IPS-18c (cell line): ENCODE results near the gene GDPD5.

Experiments used
- H3K4me3 ChIP-seq: 2 replicates; pipeline ENCODE4 v1.7.0; 2013; ENCODE audit warnings: low read depth, mild to moderate bottlenecking, low read length, moderate library complexity; ENCODE audit not compliant: insufficient read depth
- H3K9me3 ChIP-seq: one replicate; pipeline ENCODE4 v1.6.1; 2013; ENCODE audit warnings: mild to moderate bottlenecking, low read length, moderate library complexity; ENCODE audit not compliant: control insufficient read depth, insufficient read depth

The GDPD5 gene

DNA sequence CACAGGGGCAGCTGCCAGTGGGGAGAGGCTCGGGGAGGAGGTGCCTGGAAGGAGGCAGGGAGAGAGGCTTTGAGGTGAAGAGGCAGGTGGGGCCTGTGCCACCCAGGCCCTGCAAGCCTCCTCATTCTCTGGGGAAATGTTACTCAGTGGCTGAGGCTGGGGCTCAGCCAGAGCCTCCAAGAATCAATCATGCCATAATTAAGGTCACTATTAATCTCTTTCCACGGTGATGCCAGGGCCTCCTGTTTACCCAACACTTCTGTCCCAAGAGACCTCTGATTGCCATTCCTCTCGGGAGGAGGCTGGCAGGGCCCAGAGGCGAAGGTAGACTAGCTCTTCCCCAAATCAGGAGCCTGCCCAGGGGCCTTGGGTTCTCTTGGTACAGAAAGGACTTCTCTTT lies 38.4 kb downstream of the GDPD5 start:
- H3K4me3 ChIP-seq, result no peak overlapping the region
- no peaks in the 10 kb centered on the region for H3K9me3 ChIP-seq

DNA sequence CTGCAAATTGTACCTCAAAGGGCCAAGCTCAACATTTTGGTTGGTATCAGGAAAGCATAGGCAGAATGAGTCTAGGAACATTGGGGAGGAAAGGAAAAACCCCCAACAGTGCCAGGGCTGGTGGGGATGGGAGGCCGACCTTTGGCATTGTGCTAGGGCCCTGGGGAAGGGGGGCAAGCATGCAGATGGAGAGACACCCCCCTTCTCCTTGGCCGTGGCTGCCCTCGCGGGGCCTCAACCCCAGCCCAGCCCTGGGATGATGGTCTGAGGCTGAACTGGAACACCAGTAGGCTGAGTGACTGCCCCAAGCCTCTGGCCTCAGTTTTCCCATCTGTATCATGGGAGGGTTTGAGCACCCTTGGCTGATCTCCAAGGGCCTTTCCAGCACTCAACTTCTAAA lies 40.0 kb downstream of the GDPD5 start:
- Histone ChIP-seq H3K9me3 (no peaks in the 10 kb centered on the region), H3K4me3 (no peak overlapping the region)

DNA sequence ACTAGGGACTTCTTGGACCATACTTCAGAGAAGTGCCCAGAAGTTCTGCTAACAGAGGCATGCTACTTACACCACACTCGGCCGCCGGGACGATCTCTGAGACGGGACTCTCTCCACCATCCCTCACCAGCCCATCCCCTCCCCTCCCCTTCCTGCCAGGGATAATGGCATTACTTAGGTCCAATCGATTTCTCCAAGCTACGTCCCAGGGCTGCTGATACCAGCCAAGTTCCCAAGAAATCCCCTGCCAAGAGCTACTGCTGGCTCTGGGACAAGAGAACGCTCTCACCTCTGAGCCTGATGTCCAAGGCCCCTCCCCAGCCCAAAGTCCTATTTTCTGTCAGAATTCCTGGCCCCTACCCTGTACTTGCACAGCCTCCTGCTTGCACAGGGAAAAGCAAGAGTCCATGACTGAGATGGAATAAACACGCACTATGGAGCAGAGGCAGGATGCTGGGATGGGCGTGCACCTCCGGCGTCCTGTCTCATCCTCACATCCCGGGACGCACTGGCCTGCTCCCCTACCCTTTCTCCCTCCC lies 42.7 kb downstream of the GDPD5 start:
- H3K9me3 ChIP-seq, result no peaks in the 10 kb centered on the region
- no peak overlapping the region for H3K4me3 ChIP-seq

DNA sequence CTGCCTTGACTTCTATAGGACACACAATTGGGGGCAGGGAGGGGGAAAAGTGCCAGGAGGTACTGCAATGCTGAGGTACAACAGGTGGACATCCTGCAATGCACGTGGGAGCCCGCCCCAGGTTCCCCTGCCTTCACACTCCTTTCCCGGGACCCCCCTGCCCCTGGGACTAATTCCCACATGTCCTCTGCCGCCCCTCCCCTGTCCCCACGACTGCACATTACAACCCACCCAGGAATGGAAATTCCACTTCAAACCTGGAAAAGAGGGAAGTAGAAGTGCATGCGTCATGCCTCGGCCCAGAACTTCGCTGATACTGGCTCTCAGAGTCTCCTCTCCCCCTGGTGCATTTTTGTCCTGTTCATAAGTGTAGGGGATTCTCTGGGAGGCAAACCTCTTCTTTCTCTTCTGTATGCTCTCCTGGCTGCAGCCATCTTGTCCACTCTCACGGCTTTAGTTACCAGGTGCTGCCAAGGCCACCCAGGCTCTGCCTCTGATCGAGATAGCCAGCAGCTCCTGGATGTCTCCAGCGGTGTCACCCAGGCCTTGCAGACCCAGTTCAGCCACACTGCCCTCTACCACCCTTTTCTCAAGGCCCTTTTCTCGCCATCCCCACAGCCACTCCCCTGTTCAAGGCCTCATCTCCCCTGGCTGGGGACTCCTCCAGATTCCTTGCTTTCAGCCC lies 43.7 kb downstream of the GDPD5 start:
- Histone ChIP-seq H3K4me3 (no peak overlapping the region), H3K9me3 (no peaks in the 10 kb centered on the region)

DNA sequence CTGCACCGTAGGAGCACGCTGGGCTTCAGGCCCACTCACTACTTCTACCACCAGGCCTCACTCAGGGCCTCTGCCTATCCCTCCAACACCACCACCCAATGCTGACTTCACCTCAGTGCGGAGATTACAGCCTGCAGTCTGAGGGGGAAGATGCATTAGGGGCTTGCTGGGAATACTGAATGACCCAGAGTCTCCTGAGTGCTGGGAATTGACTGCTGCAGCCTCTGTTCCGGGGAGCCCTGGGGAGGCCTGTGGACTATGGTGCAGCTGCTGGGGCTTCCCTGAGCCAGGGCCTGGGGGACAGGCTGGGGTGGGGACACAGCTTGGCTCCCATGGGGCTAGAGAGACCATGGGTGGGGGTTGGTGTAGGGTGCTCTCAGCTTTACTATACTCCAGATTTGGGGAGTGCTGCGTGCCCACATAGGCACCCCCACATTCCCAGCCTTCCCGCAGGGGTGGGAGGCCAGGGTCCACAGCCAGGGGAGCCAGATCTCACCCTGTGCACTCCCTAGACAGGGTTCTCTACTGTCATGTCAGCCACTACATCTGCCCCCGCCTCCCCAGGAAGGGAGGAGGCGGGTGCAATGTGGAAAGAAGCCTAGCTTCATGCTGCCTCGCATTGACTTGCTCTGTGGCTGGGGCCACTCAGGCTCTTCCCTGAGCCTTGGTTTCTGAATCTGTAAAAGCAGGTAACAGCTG lies 44.4 kb downstream of the GDPD5 start:
- no peaks in the 10 kb centered on the region for H3K9me3 ChIP-seq
- H3K4me3 ChIP-seq, result no peak overlapping the region

DNA sequence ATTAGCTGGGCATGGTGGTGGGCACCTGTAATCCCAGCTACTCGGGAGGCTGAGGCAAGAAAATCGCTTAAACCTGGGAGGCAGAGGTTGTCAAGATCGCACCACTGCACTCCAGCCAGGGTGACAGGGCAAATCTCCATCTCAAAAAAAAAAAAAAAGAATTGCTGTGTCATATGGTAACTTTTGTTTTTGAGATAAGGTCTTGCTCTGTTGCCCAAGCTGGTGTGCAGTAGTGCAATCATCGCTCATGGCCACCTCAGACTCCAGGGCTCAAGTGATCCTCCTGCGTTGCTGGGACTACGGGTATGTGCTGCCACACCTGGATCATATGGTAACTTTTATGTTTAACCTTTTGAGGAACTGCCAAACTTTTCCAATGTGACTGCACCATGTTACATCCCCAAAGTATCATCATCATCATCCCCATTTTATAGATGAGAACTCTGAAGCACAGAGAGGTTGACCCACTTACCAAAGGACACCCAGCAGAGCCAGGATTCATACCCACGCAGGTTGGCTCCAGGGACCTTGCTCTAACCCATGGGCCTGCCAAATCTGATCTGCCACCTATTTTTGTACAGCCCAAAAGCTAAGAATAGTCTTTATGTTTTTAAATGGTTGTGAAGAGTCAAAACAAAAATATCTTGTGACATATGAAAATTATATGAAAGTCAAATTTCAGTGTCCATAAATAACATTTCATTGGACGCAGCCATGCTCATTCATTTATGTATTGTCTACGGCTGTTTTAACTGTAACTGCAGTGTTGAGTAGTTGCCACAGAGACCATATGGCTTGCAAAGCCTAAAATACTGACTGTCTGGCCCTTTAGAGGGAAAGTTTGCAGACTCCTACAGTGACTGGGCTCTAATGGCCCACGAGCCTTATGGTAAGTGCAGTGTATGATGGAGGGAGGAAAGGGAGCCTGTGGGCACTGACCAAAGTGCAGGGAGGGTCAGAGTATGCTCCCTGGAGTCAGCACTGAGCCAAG lies 45.3 kb downstream of the GDPD5 start:
- no peaks in the 10 kb centered on the region for H3K9me3 ChIP-seq

DNA sequence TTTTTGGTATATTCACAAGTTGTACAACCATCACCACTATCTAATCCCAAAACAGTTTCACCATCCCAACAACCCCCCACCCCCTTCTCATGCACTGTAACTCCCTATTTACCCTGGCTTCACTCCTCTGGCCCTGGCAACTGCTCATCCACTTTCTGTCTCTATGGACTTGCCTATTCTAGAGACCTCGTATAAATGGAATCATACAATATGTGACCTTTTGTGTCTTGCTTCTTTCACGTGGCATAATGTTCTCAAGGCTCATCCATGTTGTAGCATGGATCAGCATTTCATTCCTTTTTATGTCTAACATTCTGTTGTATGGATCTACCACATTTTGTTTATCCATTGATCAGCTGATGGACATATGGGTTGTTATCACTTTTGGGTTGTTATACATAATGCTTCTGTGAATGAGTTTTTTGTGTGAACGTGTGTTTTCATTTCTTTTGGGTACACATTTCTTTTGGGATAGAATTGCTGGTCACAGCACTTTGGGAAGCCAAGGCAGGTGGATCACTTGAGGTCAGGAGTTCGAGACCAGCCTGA lies 46.1 kb downstream of the GDPD5 start:
- no peaks in the 10 kb centered on the region for H3K9me3 ChIP-seq
- H3K4me3 ChIP-seq, result no peak overlapping the region

More for the DNA sequence above, 45.3 kb downstream of the GDPD5 start:
- H3K4me3 ChIP-seq, result no peak overlapping the region

DNA sequence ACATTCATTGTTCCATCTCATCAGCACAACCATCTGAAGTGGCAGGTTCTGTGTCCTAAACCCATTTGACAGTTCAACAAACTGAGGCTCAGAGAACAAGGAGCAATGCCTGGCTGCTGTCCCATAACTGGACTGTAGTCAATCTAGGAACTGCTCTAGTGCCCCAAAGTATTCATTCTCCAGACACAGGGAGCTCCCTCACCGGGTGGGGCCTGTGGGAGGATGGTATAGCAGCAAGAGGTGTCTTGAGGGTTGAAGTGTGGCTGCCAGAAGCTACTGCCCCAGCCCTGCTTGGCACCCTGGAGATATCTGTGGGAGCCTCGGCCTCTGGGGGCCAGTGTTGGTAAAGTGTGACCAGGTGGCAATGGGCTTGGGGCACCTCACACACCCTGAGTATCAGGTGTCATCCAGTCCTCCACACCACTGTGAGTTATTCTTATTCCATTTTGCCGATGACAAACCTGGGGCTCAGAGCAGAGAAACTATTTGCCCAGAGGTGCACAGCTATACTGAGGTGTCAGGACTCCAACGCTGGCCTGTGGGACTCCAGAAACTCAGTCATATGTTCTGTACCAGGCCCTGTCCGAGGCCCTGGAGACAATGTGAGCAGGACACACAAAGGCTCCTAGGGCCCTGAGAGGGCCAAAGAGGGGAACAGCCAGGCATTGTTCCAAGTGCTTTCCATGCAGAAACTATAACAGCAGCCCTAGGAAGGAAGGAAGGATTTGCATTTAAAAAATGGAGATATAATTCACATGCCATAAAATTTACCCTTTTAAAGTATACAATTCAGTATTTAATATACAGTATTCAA lies 46.8 kb downstream of the GDPD5 start:
- Histone ChIP-seq H3K9me3 (no peaks in the 10 kb centered on the region), H3K4me3 (no peak overlapping the region)

DNA sequence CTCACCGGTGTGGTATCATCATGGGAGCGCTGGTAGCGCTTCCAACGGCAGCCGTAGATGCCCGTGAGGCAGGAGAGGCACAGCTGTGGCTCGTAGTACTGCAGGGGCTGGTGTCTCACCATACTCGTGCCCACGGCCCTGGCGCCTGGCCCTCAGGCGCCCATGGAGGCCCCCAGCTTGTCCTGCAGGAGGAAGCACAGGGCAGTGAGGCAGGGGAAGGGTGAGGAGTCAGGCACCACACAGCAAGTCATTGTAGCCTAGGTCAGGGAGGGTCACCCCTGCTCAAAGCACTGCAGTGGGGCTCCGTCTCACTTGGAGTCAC lies 48.2 kb downstream of the GDPD5 start:
- Histone ChIP-seq H3K9me3 (no peaks in the 10 kb centered on the region), H3K4me3 (no peak overlapping the region)

DNA sequence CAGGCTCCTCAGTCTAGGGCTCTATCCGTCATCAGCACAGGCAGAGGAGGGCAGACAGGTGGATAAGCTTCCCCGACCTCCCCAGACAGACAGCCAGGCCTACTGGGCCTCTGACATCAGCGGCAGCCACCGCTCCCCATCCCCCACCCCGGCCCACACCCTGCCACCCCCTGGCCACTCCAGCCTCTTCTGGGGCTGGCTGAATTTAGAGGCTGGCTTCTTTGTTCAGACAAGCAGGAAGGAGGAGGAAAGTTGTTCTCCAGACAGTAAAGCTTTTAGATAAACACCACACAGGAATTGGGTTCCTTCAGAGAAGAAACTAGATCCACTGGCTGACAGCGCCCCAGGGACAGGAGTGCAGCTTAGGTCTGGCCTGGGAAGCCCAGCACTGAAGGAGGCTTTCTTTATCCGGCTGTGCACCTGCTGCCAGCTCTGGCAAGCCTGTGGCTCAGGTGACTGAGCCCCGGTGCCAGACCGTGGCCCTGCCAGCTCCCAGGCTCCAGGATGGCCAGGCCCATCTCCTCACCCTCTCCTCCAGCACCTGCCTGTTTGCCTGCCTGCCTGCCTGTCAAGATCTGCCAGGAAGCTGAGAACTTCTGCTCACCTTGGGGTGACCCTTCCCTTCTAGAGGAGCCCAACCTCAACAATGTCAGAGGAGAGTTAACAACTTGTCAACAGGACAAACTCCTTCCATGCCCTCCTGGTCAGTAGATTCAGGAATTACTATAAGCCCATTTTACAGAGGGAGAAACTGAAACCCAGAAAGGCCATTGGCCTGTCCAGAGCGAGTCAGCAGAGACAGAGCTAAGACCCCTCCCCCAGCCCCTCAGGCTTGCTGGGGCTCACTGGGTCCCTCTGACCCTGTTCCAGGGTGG lies 48.8 kb downstream of the GDPD5 start:
- no peaks in the 10 kb centered on the region for H3K9me3 ChIP-seq
- no peak overlapping the region for H3K4me3 ChIP-seq

DNA sequence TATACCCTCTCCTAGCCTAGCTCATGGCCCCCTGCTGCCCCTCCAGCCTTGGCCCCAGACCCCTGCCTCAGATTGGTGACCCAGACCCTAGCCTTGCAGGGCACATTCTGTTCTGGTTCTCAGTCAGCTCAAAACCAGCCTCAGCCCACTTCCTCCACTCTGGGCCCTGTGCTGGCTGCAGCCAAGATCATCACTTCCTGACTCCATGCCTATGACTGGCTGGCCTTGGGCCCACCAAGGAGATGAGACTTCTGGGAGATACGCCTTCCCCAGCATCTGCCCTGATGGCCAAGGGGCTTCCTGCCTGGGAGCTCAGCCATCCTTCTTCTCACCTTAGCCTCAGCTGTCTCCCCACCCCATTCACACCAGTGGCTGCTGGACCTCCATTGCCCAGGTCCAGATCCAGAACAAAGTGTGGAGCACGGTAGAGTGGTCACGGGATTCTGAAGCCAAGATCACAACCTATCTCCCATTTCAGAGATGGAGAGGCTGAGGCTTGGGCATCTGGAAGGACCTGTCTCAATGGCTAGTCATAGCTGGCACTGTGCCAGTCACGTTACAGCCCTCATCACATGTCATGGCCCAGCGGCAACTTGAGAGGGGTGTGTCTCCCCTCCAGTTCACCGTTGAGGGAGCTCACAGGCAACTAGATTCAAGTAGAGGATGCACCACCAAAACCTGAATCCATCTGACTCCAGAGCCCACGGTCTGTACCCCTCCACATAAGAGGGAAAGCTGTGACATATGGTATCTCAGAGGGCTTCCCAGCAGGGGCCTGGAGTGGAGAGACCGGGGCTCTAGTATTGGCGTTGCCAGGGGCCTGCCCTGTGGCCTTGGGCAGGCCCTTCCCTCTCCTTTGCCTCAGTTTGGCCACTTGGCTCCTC lies 49.7 kb downstream of the GDPD5 start:
- Histone ChIP-seq H3K4me3 (no peak overlapping the region), H3K9me3 (no peaks in the 10 kb centered on the region)

DNA sequence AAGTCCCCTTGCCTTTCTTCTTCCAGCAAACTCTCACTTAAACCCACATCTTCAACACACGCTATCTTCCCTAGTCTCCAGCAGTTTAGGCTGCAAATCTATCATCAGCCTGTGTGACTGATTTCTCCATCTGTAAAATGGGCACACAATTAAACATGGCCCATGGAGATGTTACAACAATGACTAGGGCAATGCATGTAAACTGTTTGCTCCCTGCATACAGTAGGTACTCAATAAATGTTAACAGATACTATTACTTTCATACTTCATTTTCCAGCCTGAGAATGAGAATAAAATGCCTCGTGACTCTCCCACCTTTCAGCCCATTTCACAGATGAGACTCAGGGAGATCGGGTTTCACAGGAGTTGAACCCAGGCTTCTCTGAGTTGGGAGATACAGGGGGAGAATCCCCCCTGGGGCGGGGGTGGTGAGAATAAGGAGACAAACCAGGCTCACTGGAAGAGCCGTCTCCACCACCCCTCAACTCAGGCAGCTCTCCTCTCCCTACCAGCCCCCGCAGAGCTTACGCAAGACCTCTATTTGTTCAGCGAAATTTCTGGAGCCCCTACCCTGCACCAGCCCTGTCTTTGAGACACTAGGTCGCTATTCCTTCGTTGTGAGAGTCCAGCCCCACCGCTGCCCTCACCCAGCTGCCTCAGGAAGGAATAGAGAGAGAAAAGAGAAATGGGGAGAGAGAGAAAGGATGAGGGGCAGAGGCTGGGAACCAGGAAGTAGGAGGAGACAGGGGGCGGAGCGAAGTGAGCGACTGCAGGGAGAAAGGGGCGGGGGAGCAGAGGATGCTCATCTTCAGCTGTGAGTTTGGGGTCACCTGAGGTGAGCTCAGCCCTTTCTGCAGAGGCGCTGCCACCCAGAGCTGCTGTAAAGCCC lies 50.6 kb downstream of the GDPD5 start:
- H3K9me3 ChIP-seq, result no peaks in the 10 kb centered on the region
- no peak overlapping the region; the same call in 1 of the 2 replicates for H3K4me3 ChIP-seq

DNA sequence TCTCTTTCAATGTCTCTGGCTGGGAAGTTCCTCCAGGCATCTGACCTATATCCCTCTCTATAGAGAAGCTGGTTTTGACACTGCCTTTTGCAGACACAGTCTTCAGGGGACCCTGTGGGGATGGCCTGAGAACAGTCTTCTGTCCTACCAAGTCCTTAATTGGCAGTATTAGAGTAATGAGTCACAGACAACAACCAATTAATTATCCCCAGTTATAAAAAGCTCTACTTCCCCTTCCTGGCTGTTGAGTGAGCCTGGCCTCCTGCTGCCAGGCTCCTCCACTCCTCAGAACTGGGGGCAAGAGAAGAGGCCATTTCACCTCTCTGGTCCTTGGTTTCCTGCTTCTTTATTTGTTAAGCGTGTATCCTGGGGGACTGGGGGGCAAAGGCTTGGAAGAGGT lies 51.5 kb downstream of the GDPD5 start:
- Histone ChIP-seq H3K9me3 (no peaks in the 10 kb centered on the region), H3K4me3 (no peak overlapping the region)

DNA sequence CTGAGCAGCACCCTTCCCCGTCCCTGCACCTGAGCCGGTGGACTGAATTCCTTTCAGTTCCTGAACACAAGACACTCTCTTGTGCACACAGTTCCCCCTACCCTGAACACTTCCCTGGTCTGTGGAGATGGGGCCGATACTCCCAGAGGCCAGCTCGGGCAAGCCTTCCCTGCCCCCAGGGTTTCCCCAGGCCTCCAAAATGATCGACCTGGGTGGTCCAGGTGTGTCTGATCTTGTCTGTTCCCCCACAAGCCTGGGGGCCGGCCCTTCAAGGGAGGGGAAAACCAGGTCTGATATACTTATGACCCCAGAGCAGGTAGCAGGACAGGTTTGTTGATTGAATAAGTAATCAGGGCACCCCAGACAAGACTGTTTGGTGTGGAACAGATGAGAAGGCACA lies 52.1 kb downstream of the GDPD5 start:
- Histone ChIP-seq H3K4me3 (no peak overlapping the region), H3K9me3 (no peaks in the 10 kb centered on the region)
